HG03039 (cell line): Measurements from ENCODE around the gene FGD3.
"Not testable (repeated sequence)": the region's sequence is repeated elsewhere in the genome, so short reads cannot be mapped to it uniquely, and the experiment has no call there.

Experiments used
- ATAC-seq: cut with Tn5 transposase; IDR thresholded peaks from one replicate; pipeline ENCODE4 v1.9.1; 2021; ENCODE audit warnings: mild to moderate bottlenecking, moderate library complexity; ENCODE audit not compliant: unreplicated experiment

The FGD3 gene

GRCh38 chr9:93007529-93008058 lies 60.3 kb downstream of the FGD3 start:
- no peak for ATAC-seq

- ATAC-seq, result no peak
These were observed 61.1 kb downstream of the FGD3 start for GRCh38 chr9:93008457-93008856.

- ATAC-seq, result no peak
These were observed 62.2 kb downstream of the FGD3 start for GRCh38 chr9:93009337-93010015.

GRCh38 chr9:93010056-93010455 lies 62.7 kb downstream of the FGD3 start:
- ATAC-seq, result no peak

- ATAC-seq, result no peak
These were observed 63.4 kb downstream of the FGD3 start for GRCh38 chr9:93010704-93011103.

- no peak for ATAC-seq
These were observed 63.8 kb downstream of the FGD3 start for GRCh38 chr9:93011114-93011513.

GRCh38 chr9:93012963-93013855 lies 65.9 kb downstream of the FGD3 start:
- no peak for ATAC-seq

- no peak for ATAC-seq
These were observed 66.7 kb downstream of the FGD3 start for GRCh38 chr9:93013856-93014582.

- not testable (repeated sequence) for ATAC-seq
These were observed 67.9 kb downstream of the FGD3 start for GRCh38 chr9:93015190-93015589.

GRCh38 chr9:93017621-93018020 lies 70.3 kb downstream of the FGD3 start:
- ATAC-seq, result no peak

GRCh38 chr9:93020151-93020550 lies 72.8 kb downstream of the FGD3 start:
- no peak for ATAC-seq

- no peak for ATAC-seq
These were observed 73.7 kb downstream of the FGD3 start for GRCh38 chr9:93020771-93021670.

- no peak for ATAC-seq
These were observed 74.7 kb downstream of the FGD3 start for GRCh38 chr9:93022066-93022465.

GRCh38 chr9:93022721-93023520 lies 75.6 kb downstream of the FGD3 start:
- no peak for ATAC-seq

GRCh38 chr9:93023521-93023815 lies 76.1 kb downstream of the FGD3 start:
- ATAC-seq, result no peak

- ATAC-seq, result no peak
These were observed 77.3 kb downstream of the FGD3 start for GRCh38 chr9:93024646-93024910.

GRCh38 chr9:93024986-93025630 lies 77.8 kb downstream of the FGD3 start:
- no peak for ATAC-seq

- no peak for ATAC-seq
These were observed 78.4 kb downstream of the FGD3 start for GRCh38 chr9:93025736-93026135.

GRCh38 chr9:93026640-93027039 lies 79.3 kb downstream of the FGD3 start:
- no peak for ATAC-seq
